Calu3 (cell line): ENCODE results near the gene HMCN2. TPM values are rescaled to one million over a fixed set of nuclear protein-coding genes. Genes with fewer than 3 reads are reported as not detected.

Experiments used
- BruUV-seq: library from RNA; stranded (reverse); fragments of 400-500 nt; replicated peaks from 2 replicates; lab custom pipeline; 2021; lab: Mats Ljungman, UMichigan
- CTCF ChIA-PET: fragments of 300-600 bp; sonication (Branson Sonifier 250); formaldehyde crosslinking; loops from one replicate; lab custom pipeline; 2022; ENCODE audit warnings: antibody characterized with exemption; lab: Charles Lee
- DNase-seq: peaks from one replicate; pipeline ENCODE4 v3.0.0; 2022
- H3K27ac Mint-ChIP-seq: one replicate; pipeline ENCODE4 v1.8.0; 2022; ENCODE audit warnings: mixed read lengths; ENCODE audit not compliant: unreplicated experiment
- H3K27me3 Mint-ChIP-seq: one replicate; pipeline ENCODE4 v1.8.0; 2022; ENCODE audit warnings: mixed read lengths; ENCODE audit not compliant: unreplicated experiment
- H3K36me3 Mint-ChIP-seq: one replicate; pipeline ENCODE4 v1.8.0; 2022; ENCODE audit warnings: mild to moderate bottlenecking, moderate library complexity, mixed read lengths; ENCODE audit not compliant: insufficient read depth, unreplicated experiment
- H3K4me1 Mint-ChIP-seq: one replicate; pipeline ENCODE4 v1.8.0; 2022; ENCODE audit warnings: mild to moderate bottlenecking, low read depth, mixed read lengths; ENCODE audit not compliant: unreplicated experiment
- H3K4me3 Mint-ChIP-seq: one replicate; pipeline ENCODE4 v1.8.0; 2022; ENCODE audit warnings: mild to moderate bottlenecking, low read depth, moderate library complexity, mixed read lengths; ENCODE audit not compliant: unreplicated experiment
- H3K9me3 Mint-ChIP-seq: one replicate; pipeline ENCODE4 v1.8.0; 2022; ENCODE audit warnings: low read depth, mixed read lengths; ENCODE audit not compliant: unreplicated experiment
- intact Hi-C: fragments of 100-400 bp; cut with micrococcal nuclease; formaldehyde crosslinking; loops from one replicate; pipeline ENCODE4 v1.10.0; 2022; ENCODE audit not compliant: unreplicated experiment
- total RNA-seq: library from RNA; stranded (reverse); gene quantifications from 2 replicates; pipeline ENCODE4 v1.2.3, GENCODE V29; 2022
- TF ChIP-seq, protein P1 (sequence below): fragments of 200-600 bp; IDR thresholded peaks from one replicate; pipeline ENCODE4 v1.8.0; 2022; ENCODE audit warnings: antibody characterized with exemption; ENCODE audit not compliant: unreplicated experiment

Gene HMCN2
- total RNA-seq, 1 experiment from 2014 or later = not detected

DNA sequence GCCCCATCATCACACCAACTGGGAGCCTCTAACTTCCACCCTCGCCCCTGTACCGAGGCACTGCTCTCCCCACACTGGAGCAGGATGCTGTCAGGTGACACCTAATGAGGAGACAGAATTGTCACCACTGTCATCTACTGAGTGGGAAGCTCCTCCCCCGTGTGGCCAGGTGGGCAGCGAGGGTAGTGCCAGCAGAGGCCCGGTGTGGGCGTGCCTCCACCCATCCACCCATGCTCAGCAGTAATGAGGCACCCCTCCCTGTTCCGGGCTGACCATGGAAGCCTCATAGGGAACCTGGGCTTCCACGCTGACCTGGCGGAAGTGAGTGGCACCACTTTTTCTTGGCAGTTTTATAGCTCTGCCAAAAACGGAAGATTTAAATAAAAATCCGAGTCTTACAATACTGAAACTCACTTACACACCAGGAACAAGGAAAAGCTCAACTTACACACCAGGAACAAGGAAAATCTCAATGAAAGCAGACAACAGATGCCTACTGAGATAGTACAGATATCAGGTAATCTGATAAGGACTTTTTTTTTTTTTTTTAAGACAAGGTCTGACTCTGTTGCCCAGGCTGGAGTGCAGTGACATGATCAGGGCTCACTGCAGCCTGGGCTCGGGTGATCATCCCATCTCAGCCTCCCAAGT, 148.6 kb downstream of the HMCN2 start:
- DNase-seq = peak; percentile 38
- no peak overlapping the region for H3K27ac Mint-ChIP-seq
- no peaks in the 10 kb centered on the region for H3K9me3 Mint-ChIP-seq
- BruUV-seq = no TSS peak
- no peak overlapping the region for H3K4me3 Mint-ChIP-seq
- no peaks in the 10 kb centered on the region for H3K4me1 Mint-ChIP-seq
- intact Hi-C loops = no loop called here
- H3K36me3 Mint-ChIP-seq = no peaks in the 10 kb centered on the region
- CTCF ChIA-PET = interaction anchor here (0.6 kb wide), 1 partner anchor 14 kb away, joined by 4 read pairs; no protein-coding TSS in a partner anchor
- TF ChIP-seq, protein P1, sequence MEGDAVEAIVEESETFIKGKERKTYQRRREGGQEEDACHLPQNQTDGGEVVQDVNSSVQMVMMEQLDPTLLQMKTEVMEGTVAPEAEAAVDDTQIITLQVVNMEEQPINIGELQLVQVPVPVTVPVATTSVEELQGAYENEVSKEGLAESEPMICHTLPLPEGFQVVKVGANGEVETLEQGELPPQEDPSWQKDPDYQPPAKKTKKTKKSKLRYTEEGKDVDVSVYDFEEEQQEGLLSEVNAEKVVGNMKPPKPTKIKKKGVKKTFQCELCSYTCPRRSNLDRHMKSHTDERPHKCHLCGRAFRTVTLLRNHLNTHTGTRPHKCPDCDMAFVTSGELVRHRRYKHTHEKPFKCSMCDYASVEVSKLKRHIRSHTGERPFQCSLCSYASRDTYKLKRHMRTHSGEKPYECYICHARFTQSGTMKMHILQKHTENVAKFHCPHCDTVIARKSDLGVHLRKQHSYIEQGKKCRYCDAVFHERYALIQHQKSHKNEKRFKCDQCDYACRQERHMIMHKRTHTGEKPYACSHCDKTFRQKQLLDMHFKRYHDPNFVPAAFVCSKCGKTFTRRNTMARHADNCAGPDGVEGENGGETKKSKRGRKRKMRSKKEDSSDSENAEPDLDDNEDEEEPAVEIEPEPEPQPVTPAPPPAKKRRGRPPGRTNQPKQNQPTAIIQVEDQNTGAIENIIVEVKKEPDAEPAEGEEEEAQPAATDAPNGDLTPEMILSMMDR = no peak
- no peaks in the 10 kb centered on the region for H3K27me3 Mint-ChIP-seq

- Mint-ChIP-seq H3K36me3 (no peaks in the 10 kb centered on the region), H3K27ac (no peak overlapping the region), H3K4me3 (no peak overlapping the region), H3K27me3 (no peaks in the 10 kb centered on the region), H3K9me3 (no peaks in the 10 kb centered on the region), H3K4me1 (no peaks in the 10 kb centered on the region)
- BruUV-seq = no TSS peak
- peak; percentile 8 for DNase-seq
- CTCF ChIA-PET = no interaction called here
- TF ChIP-seq, protein P1 = no peak
- intact Hi-C loops = no loop called here
Measured at GRCh38 chr9:130414910-130415746, 149.6 kb downstream of the HMCN2 start.

DNA sequence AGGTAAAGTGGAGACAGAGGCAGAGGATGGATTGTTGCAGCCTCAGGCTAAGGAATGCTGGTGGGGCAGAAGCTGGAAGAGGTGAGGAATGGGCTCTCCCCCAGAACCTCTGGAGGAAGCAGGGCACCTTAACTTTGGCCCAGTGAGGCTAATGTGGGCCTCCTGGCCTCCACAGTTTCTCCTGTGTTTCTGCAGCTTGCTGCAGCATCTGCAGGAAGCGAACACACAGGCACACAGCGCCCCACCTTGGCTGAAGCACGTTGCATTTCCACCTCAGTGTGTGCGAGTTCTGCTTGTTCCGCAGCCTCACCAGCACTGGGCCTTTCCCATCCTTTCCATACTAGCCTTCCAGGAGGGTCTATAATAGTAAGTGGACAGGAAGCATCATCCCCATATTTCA, 152.0 kb downstream of the HMCN2 start:
- no TSS peak for BruUV-seq
- Mint-ChIP-seq H3K9me3 (no peaks in the 10 kb centered on the region), H3K4me1 (no peaks in the 10 kb centered on the region), H3K27me3 (no peaks in the 10 kb centered on the region), H3K27ac (no peak overlapping the region), H3K4me3 (no peak overlapping the region), H3K36me3 (no peaks in the 10 kb centered on the region)
- CTCF ChIA-PET = no interaction called here
- intact Hi-C loops = no loop called here
- TF ChIP-seq, protein P1 = no peak
- no peak for DNase-seq

DNA sequence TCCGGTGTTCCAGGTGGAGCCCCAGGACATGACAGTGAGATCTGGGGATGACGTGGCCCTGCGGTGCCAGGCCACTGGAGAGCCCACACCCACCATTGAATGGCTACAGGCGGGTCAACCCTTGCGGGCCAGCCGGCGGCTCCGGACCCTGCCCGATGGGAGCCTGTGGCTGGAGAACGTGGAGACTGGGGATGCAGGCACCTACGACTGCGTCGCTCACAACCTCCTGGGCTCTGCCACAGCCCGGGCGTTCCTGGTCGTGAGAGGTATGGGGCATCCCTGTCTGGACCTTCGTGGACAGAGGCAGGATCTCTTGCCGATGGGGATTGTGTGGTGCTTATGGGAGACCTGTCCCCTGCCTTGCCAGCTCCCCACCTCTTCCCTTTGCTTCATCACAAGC, 153.2 kb downstream of the HMCN2 start:
- intact Hi-C loops = no loop called here
- Mint-ChIP-seq H3K4me1 (no peaks in the 10 kb centered on the region), H3K4me3 (no peak overlapping the region), H3K27ac (no peak overlapping the region), H3K36me3 (no peaks in the 10 kb centered on the region), H3K27me3 (no peaks in the 10 kb centered on the region), H3K9me3 (no peaks in the 10 kb centered on the region)
- CTCF ChIA-PET = no interaction called here
- no TSS peak for BruUV-seq
- TF ChIP-seq, protein P1 = no peak
- no peak for DNase-seq
